ENCODE measurements around the gene UPF1. TPM values are rescaled to one million over a fixed set of nuclear protein-coding genes. Genes with fewer than 3 reads are reported as not detected.
A peak's percentile ranks its signal among the peaks of the same experiment; 100 is the strongest.

UPF1 gene
- polyA plus RNA-seq, 2 of the 4 experiments (the other 2 are of a cell fraction): 19.2 to 28.6 TPM

DNA sequence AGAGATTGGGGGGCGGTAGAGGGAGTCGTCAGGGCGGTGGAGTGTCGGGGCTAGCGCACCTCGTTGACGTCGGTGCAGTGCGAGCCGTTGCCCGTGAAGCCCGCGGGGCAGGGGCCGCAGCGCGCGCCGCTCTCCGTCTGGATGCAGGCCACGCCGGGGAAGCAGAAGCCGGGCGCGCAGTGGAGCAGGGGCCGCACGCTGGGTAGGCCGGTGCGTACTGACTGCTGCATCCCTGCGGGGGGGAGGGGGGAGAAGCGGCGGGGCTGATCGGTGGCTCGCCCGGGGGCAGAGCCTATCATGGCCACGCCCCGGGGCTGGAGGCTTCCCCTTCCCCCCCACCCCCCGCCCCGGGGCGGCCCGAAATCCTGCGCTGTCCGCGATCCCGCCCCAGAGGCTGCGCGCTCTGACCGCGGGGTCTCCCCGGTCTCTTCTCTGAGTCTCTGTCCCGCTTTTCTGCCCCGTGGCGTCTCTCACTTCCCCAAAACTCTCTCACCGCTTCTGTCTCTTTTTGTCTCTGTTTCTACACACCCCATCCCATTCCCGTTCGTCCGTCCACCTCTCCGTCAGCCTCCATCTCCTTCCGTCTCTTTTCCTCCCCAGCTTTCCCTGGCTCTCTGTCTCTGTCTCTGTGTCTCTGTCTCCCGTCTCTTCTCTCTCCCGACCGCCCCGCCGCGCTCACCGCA, 41.7 kb upstream of the UPF1 start (continued):
- TF ChIP-seq, protein P1, sequence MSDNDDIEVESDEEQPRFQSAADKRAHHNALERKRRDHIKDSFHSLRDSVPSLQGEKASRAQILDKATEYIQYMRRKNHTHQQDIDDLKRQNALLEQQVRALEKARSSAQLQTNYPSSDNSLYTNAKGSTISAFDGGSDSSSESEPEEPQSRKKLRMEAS (IDR thresholded peaks at IDR 0.05): no peak
- no peak for TF ChIP-seq KDM1A (IDR thresholded peaks at IDR 0.05; ENCODE audit: low read depth)
- TF ChIP-seq, protein P2, sequence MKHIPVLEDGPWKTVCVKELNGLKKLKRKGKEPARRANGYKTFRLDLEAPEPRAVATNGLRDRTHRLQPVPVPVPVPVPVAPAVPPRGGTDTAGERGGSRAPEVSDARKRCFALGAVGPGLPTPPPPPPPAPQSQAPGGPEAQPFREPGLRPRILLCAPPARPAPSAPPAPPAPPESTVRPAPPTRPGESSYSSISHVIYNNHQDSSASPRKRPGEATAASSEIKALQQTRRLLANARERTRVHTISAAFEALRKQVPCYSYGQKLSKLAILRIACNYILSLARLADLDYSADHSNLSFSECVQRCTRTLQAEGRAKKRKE (CRISPR knock-in tag; IDR thresholded peaks at IDR 0.05; ENCODE audit: low read depth): no peak

DNA sequence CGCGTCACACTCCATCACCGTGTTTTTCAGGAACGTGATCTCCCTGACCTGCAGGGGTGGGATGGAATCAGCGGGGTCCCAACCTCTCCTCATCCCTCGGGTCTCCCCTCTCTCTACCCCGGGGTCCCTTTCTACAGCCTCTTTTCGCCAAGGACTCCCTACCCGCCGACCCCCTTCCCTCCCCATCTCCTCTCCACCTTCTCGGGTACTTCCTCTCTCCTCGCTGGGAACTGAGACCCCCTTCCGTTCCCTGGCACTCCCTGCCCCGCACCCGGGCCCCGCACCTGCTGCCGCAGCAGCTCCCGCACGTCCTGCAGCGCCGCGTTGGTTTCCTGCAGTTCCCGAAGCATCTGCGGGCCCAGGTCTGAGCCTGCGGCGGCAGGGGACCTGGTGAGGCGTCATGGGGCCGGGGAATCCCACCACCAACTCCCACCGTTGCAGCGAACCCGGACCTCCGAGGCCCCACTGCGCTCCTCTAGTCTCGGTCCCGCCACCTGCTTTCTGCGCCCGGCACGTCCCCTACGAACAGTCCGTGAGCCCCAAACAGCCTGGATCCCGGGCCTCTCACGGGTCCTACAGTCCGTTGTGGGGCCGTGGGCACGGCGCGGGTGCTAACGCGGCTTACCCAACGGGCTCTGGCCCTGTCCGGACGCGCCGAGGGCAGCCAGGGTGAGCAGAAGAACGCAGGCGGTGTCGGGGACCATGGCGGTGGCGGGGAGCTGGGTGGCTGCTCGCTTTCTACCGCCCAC, 41.0 kb upstream of the UPF1 start, which contains the start of gene COMP:
COMP (minus strand) TSS at position 740 of the 749 bp plus-strand sequence; CDS start at position 704, 36 bp downstream.
- TF ChIP-seq RFX5 (IDR thresholded peaks at IDR 0.05): no peak
- no peak for TF ChIP-seq BHLHE40 (IDR thresholded peaks at IDR 0.05; ENCODE audit: low read depth, low read length)
- no peak for TF ChIP-seq RNF2 (IDR thresholded peaks at IDR 0.05; ENCODE audit: borderline replicate concordance, low read depth)
- no peak for TF ChIP-seq RAD21 (conservative IDR thresholded peaks at IDR 0.05 in 1 of 2, IDR thresholded peaks at IDR 0.05 in 1 of 2)
- TF ChIP-seq, protein P3, sequence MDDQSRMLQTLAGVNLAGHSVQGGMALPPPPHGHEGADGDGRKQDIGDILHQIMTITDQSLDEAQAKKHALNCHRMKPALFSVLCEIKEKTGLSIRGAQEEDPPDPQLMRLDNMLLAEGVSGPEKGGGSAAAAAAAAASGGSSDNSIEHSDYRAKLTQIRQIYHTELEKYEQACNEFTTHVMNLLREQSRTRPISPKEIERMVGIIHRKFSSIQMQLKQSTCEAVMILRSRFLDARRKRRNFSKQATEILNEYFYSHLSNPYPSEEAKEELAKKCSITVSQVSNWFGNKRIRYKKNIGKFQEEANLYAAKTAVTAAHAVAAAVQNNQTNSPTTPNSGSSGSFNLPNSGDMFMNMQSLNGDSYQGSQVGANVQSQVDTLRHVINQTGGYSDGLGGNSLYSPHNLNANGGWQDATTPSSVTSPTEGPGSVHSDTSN (IDR thresholded peaks at IDR 0.05): no peak
- no peak for TF ChIP-seq CHD4 (IDR thresholded peaks at IDR 0.05; ENCODE audit: borderline replicate concordance)
- TF ChIP-seq SMC3 (IDR thresholded peaks at IDR 0.05): no peak
- TF ChIP-seq HDAC2 (IDR thresholded peaks at IDR 0.05): no peak
- no peak for TF ChIP-seq HEYL (CRISPR knock-in tag; IDR thresholded peaks at IDR 0.05)
- TF ChIP-seq, protein P4, sequence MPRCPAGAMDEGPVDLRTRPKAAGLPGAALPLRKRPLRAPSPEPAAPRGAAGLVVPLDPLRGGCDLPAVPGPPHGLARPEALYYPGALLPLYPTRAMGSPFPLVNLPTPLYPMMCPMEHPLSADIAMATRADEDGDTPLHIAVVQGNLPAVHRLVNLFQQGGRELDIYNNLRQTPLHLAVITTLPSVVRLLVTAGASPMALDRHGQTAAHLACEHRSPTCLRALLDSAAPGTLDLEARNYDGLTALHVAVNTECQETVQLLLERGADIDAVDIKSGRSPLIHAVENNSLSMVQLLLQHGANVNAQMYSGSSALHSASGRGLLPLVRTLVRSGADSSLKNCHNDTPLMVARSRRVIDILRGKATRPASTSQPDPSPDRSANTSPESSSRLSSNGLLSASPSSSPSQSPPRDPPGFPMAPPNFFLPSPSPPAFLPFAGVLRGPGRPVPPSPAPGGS (IDR thresholded peaks at IDR 0.05): no peak
- CTCF ChIA-PET: interaction anchor here (1.2 kb wide), 1 partner anchor 56 kb away, joined by 3 read pairs; no protein-coding TSS in a partner anchor
- DNase-seq (ENCODE audit: low read depth in 1 of 2, low spot score in 1 of 2): no peak
- peaks cover 18% of the 10 kb centered on the region; the same call in 2 of the 3 replicates for H3K4me1 ChIP-seq
- H3K9me3 ChIP-seq: no peaks in the 10 kb centered on the region
- peak within 1 kb of the TSS; percentile 79 for H3K4me2 ChIP-seq
- WGBS (ENCODE audit: missing lambda C conversion rate): 42% methylated on average over 44 of the region's 61 CpGs
- peak within 1 kb of the TSS; percentile 31 for H3K4me3 ChIP-seq
- no peak for FAIRE-seq
- POLR2A ChIA-PET: no interaction called here
- no peak within 1 kb of the TSS for H3K27ac ChIP-seq
- no peak for ATAC-seq

DNA sequence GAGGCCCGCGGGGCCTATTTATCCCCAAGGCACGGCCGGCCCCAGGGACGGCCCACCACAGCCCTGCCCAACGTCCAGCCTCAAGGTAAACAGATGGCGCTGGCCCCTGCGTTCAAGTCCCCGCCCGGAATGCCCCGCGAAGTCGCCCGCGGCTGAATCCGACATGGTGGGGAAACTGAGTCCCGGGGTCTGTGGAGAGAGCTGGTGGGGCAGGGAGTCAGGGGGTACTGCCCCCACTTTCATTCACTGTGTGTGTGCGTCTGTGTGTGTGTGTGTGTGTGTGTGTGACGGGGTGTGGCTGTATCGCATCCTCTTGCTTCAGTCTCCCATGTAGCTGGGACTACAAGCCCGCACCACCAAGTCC, 40.5 kb upstream of the UPF1 start:
- ATAC-seq (no peak), FAIRE-seq (no peak), DNase-seq (ENCODE audit: low read depth in 1 of 2, low spot score in 1 of 2) (no peak)
- Histone ChIP-seq H3K4me1 (peaks cover 17% of the 10 kb centered on the region; the same call in 1 of the 3 replicates), H3K27ac (no peak overlapping the region), H3K9me3 (no peaks in the 10 kb centered on the region), H3K4me3 (no peak overlapping the region), H3K4me2 (no peak overlapping the region)
- 68% methylated on average over 12 of the region's 21 CpGs for WGBS (ENCODE audit: missing lambda C conversion rate)
- POLR2A ChIA-PET: no interaction called here
- CTCF ChIA-PET: no interaction called here
- TF ChIP-seq ZC3H11A (IDR thresholded peaks at IDR 0.05) (no peak), ESRRA (IDR thresholded peaks at IDR 0.05; ENCODE audit: borderline replicate concordance, low read length) (no peak), PHF8 (IDR thresholded peaks at IDR 0.05; ENCODE audit: borderline replicate concordance, low read depth) (no peak), ZFP36 (IDR thresholded peaks at IDR 0.05; ENCODE audit: borderline replicate concordance, partially characterized antibody) (no peak), POLR2AphosphoS2 (conservative IDR thresholded peaks at IDR 0.05; ENCODE audit: low read length) (no peak), TP53 (CRISPR knock-in tag; IDR thresholded peaks at IDR 0.05) (no peak), SREBF2 (IDR thresholded peaks at IDR 0.05) (no peak), POLR2A (IDR thresholded peaks at IDR 0.05; ENCODE audit: low read length) (no peak), RNF2 (IDR thresholded peaks at IDR 0.05; ENCODE audit: borderline replicate concordance, low read depth) (no peak), JUN (IDR thresholded peaks at IDR 0.05) (no peak), CHD4 (IDR thresholded peaks at IDR 0.05; ENCODE audit: borderline replicate concordance) (no peak), HOXA7 (CRISPR knock-in tag; IDR thresholded peaks at IDR 0.05) (no peak), ZSCAN20 (CRISPR knock-in tag; IDR thresholded peaks at IDR 0.05) (no peak)
- TF ChIP-seq, protein P5, sequence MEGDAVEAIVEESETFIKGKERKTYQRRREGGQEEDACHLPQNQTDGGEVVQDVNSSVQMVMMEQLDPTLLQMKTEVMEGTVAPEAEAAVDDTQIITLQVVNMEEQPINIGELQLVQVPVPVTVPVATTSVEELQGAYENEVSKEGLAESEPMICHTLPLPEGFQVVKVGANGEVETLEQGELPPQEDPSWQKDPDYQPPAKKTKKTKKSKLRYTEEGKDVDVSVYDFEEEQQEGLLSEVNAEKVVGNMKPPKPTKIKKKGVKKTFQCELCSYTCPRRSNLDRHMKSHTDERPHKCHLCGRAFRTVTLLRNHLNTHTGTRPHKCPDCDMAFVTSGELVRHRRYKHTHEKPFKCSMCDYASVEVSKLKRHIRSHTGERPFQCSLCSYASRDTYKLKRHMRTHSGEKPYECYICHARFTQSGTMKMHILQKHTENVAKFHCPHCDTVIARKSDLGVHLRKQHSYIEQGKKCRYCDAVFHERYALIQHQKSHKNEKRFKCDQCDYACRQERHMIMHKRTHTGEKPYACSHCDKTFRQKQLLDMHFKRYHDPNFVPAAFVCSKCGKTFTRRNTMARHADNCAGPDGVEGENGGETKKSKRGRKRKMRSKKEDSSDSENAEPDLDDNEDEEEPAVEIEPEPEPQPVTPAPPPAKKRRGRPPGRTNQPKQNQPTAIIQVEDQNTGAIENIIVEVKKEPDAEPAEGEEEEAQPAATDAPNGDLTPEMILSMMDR (IDR thresholded peaks at IDR 0.05): no peak
- TF ChIP-seq, protein P6, sequence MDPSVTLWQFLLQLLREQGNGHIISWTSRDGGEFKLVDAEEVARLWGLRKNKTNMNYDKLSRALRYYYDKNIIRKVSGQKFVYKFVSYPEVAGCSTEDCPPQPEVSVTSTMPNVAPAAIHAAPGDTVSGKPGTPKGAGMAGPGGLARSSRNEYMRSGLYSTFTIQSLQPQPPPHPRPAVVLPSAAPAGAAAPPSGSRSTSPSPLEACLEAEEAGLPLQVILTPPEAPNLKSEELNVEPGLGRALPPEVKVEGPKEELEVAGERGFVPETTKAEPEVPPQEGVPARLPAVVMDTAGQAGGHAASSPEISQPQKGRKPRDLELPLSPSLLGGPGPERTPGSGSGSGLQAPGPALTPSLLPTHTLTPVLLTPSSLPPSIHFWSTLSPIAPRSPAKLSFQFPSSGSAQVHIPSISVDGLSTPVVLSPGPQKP (IDR thresholded peaks at IDR 0.05; ENCODE audit: low read depth, low read length): no peak

Data from A549 (cell line).